ENCODE measurements around the gene RNF150.
"Not testable (repeated sequence)": the region's sequence is repeated elsewhere in the genome, so short reads cannot be mapped to it uniquely, and the experiment has no call there.

The RNF150 gene

DNA sequence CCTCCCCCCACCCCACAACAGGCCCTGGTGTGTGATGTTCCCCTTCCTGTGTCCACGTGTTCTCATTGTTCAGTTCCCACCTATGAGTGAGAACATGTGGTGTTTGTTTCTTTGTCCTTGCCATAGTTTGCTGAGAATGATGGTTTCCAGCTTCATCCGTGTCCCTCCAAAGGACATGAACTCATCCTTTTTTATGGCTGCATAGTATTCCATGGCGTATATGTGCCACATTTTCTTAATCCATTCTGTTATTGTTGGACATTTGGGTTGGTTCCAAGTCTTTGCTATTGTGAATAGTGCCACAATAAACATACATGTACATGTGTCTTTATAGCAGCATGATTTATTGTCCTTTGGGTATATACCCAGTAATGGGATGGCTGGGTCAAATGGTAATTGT is 312.7 kb downstream of the RNF150 start:
- DNase-seq (ENCODE audit: low read depth in 2 of 2) = not testable (repeated sequence)

DNA sequence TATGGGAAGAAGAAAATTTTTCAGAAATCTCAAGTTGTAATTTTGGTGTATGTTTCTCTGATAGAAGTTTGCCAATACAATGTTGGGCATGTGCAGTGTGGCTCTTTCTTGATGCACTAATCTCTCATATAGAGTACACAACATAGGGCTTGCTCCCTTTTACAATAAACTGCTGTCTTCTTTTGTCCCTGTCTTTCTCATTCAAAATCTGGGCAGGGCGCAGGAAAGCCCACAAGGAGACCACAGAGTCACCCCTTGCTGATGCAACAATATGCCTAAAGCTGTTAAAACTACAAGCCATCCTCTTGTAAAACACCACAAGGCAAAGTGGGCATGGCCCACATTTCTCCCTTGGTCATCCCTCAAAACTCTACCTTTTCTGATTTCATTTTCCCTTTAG is 313.7 kb downstream of the RNF150 start:
- DNase-seq (ENCODE audit: low read depth in 2 of 2) = no peak

DNA sequence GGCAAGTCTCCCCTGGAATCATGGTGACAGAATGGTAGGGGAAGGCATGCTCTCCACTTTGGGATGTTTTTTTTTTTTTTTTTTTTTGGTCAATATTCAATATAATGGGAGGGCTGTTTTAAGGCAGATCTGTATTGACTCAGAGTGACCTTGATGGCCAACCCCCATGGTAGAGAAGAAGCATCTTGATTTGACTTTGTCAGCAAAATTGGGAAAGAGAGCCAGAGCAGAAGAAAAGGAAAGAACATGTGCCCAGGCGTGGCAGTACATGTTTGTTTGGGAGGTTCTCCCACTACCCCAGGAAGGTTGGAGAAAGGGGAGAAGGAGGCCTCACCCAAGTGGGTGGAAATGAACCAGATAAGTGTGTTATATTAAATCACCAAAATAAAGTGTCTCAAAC is 314.8 kb downstream of the RNF150 start:
- DNase-seq (ENCODE audit: low read depth in 2 of 2) = no peak

DNA sequence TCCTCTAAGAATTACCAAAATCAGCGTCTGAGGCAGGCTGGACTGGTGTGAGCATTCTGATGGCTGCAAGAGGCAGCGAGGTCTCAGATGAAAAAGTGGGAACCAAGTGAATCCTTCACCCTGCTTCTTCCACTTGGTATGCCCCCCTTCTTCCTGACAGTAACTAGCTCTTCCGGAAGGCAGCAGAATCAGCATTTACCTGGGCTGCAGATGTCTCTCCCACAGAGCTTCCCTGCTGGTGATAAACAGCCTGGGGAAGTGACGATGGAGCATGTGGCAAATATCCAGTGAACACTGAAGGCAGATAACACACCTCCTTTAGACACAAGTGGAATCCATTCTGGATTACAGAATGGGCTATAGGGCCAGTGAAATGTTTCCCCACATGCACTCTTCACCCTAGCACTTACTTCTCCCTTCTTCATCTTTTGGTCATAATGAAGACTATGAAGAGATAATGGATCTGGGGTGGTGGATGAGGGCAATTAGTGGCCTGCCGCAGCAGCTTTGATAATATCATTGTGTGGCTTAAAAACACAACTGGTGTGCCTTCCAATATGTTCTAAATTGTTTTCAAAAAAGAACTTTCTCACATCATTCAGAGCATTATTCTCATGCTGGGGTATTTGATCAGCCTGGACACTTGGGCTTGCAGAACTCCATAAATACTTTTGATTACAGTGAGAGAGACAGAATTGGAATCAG is 316.3 kb downstream of the RNF150 start:
- no peak for DNase-seq (ENCODE audit: low read depth in 2 of 2)

- no peak for DNase-seq (ENCODE audit: low read depth in 2 of 2)
Observed at GRCh38 chr4:140813804-140814203, 319.5 kb downstream of the RNF150 start.

- DNase-seq (ENCODE audit: low read depth in 2 of 2) = no peak
Observed at GRCh38 chr4:140812916-140813315, 320.4 kb downstream of the RNF150 start.

DNA sequence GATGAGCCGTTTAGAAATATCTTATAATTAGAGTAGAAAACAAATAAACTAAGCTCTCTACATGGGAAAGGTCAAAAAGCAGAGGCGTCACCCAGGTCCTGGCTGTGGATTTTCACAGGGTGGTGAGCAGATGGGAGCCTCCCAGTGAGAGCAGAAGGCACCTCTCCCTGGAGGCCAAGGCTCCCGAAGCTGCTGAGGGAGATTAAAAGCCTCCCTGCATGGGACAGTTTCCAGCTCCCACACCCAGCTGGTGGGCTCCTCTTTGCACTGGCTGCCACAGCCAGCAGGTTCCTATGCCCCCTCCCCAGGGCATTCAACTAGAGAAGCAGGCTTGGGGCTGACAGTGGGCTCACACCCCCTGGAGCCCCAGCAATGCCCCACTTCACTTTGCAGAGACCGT is 321.8 kb downstream of the RNF150 start:
- DNase-seq (ENCODE audit: low read depth in 2 of 2) = no peak

GRCh38 chr4:140810591-140811169 is 322.6 kb downstream of the RNF150 start:
- DNase-seq (ENCODE audit: low read depth in 2 of 2) = not testable (repeated sequence)
